HL-60 (cell line): ENCODE results near the gene RALGAPB.

Source experiments
- DNase-seq, 2 experiments: peaks; one replicate each; pipeline ENCODE4 v3.0.0-alpha.2; 2010 to 2020; ENCODE audit warnings: low read depth in 1 of 2, low spot score in 1 of 2
- H3K27ac ChIP-seq: fragments of 250-450 bp; sonication (Bioruptor Pico); replicated peaks from 2 replicates; pipeline ENCODE4 v1.5.1; 2020; ENCODE audit warnings: mild to moderate bottlenecking, moderate library complexity
- H3K27me3 ChIP-seq: fragments of 250-450 bp; sonication (Bioruptor Pico); 2 replicates; pipeline ENCODE4 v1.5.1; 2021; ENCODE audit warnings: mild to moderate bottlenecking, moderate library complexity; ENCODE audit not compliant: insufficient read depth, poor library complexity, severe bottlenecking
- H3K4me3 ChIP-seq: replicated peaks from 2 replicates; pipeline ENCODE4 v1.5.1; 2011; ENCODE audit warnings: mild to moderate bottlenecking, control low read depth, low read length; ENCODE audit not compliant: insufficient read depth
- GABPA ChIP-seq: IDR thresholded peaks from 2 replicates; pipeline ENCODE4 v1.6.1; 2012; ENCODE audit warnings: low read depth
- POLR2AphosphoS5 ChIP-seq: IDR thresholded peaks from 2 replicates; pipeline ENCODE4 v1.6.1; 2012; ENCODE audit warnings: low read depth
- SPI1 ChIP-seq: IDR thresholded peaks from 2 replicates; pipeline ENCODE4 v1.6.1; 2012; ENCODE audit warnings: low read depth, mild to moderate bottlenecking, borderline replicate concordance
- TF ChIP-seq, protein P1 (sequence below): IDR thresholded peaks from 2 replicates; pipeline ENCODE4 v1.6.1; 2012; ENCODE audit warnings: low read depth; ENCODE audit not compliant: insufficient replicate concordance
- TF ChIP-seq, protein P2 (sequence below): IDR thresholded peaks from one replicate; pipeline ENCODE4 v1.5.1; 2011; ENCODE audit warnings: low read length, control low read depth, inconsistent platforms; ENCODE audit not compliant: insufficient read depth

The RALGAPB gene

DNA sequence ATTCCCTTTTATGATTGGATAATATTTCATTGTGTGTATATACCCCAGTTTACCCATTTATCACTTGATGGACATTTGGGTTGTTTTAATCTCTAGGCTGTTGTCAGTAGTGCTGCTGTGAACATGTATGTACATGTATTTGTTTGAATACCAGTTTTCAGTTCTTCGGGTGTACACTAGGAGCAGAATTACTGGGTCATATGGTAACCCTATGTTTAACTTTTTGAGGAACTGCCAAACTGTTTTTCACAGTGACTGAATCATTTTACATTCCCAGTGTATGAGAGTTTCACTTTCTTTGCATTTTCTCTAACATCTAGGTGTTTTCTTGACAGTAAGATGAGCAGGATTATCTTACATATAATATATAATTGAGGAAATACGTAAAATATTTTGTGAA, 63.7 kb downstream of the RALGAPB start:
- Histone ChIP-seq H3K27ac (no peak overlapping the region), H3K4me3 (no peak overlapping the region), H3K27me3 (no peaks in the 10 kb centered on the region)
- TF ChIP-seq SPI1 = no peak
- no peak for DNase-seq

DNA sequence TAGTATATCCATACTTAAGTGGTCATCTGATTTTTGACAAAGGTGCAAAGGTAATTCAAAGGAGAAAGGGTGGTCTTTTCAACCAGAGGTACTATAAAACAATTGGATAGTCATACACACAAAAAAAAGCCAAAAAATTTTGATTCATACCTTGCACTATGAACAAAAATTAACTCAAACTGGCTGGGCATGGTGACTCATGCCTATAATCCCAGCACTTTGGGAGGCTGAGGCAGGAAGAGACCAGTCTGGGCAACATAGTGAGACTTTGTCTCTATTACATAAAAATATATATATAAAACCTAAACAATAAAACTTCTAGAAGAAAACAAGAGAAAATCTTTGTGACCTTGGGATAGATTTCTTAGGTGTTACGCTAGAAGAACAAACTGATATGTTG, 64.5 kb downstream of the RALGAPB start:
- Histone ChIP-seq H3K4me3 (no peak overlapping the region), H3K27ac (no peak overlapping the region), H3K27me3 (no peaks in the 10 kb centered on the region)
- TF ChIP-seq, protein P1, sequence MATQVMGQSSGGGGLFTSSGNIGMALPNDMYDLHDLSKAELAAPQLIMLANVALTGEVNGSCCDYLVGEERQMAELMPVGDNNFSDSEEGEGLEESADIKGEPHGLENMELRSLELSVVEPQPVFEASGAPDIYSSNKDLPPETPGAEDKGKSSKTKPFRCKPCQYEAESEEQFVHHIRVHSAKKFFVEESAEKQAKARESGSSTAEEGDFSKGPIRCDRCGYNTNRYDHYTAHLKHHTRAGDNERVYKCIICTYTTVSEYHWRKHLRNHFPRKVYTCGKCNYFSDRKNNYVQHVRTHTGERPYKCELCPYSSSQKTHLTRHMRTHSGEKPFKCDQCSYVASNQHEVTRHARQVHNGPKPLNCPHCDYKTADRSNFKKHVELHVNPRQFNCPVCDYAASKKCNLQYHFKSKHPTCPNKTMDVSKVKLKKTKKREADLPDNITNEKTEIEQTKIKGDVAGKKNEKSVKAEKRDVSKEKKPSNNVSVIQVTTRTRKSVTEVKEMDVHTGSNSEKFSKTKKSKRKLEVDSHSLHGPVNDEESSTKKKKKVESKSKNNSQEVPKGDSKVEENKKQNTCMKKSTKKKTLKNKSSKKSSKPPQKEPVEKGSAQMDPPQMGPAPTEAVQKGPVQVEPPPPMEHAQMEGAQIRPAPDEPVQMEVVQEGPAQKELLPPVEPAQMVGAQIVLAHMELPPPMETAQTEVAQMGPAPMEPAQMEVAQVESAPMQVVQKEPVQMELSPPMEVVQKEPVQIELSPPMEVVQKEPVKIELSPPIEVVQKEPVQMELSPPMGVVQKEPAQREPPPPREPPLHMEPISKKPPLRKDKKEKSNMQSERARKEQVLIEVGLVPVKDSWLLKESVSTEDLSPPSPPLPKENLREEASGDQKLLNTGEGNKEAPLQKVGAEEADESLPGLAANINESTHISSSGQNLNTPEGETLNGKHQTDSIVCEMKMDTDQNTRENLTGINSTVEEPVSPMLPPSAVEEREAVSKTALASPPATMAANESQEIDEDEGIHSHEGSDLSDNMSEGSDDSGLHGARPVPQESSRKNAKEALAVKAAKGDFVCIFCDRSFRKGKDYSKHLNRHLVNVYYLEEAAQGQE = no peak
- TF ChIP-seq, protein P2, sequence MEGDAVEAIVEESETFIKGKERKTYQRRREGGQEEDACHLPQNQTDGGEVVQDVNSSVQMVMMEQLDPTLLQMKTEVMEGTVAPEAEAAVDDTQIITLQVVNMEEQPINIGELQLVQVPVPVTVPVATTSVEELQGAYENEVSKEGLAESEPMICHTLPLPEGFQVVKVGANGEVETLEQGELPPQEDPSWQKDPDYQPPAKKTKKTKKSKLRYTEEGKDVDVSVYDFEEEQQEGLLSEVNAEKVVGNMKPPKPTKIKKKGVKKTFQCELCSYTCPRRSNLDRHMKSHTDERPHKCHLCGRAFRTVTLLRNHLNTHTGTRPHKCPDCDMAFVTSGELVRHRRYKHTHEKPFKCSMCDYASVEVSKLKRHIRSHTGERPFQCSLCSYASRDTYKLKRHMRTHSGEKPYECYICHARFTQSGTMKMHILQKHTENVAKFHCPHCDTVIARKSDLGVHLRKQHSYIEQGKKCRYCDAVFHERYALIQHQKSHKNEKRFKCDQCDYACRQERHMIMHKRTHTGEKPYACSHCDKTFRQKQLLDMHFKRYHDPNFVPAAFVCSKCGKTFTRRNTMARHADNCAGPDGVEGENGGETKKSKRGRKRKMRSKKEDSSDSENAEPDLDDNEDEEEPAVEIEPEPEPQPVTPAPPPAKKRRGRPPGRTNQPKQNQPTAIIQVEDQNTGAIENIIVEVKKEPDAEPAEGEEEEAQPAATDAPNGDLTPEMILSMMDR = no peak
- no peak for TF ChIP-seq GABPA
- TF ChIP-seq SPI1 = no peak
- TF ChIP-seq POLR2AphosphoS5 = no peak
- DNase-seq = no peak

DNA sequence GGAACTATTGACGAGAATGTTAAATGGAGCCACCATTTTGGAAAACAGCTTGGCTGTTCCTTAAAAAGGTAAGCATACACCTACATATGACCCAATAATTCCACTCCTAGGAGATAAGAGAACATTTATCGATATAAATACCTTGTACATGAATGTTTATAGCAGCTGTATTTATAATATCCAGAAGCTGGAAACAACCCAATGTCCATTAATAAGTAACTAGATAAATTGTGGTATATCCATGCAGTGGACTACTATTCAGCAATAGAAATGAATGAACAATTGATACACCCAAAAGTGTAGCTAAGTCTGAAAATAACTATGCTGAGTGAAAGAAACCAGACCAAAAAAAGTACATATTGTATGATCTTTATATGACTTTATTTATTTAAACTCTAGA, 66.1 kb downstream of the RALGAPB start:
- TF ChIP-seq POLR2AphosphoS5 = no peak
- H3K27ac ChIP-seq = no peak overlapping the region

DNA sequence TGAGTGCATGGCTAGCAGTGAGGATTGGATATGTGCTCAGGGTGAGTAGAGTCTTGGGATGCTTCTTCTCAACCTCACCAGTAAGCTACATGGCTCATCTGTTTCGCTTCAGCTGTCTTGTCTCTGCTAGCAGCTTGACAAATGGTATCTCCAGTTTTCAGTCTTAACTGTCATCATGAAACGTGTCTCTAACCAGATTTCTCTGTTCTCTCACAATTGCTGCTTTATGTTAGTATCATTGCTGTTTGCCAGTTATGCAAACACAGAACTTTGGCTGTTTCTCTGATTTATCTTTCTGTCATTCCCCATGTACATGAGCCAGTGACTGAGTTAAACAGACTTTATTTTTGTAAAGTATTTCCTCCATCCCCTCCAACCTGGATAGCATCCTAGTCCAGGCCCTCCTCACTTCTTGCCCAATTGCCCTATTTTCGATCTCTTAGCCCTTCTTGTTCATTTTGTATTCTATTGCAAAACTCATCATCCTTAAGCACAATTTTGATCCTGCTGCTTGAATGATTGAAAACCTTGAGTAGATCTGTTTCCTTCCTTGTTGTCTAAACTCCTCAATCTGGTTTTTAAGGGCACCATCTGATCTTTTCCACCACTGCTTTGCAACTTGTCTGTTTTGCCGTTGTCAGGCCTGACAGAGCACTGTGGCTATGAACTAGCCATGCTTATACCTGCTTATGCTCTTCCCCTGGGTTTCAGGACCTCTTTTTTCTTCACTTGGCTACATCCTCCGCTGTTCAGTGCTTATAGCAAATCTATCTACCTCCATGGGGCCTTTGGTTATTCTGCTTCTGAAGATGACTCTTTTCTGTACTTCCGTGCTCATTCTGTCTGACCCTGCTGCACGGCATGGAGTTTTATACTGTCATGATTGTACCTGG, 70.6 kb downstream of the RALGAPB start:
- Histone ChIP-seq H3K27me3 (no peaks in the 10 kb centered on the region), H3K4me3 (no peak overlapping the region), H3K27ac (no peak overlapping the region)
- TF ChIP-seq, protein P1 = no peak
- TF ChIP-seq, protein P2 = no peak
- TF ChIP-seq SPI1 (no peak), GABPA (no peak), POLR2AphosphoS5 (no peak)
- DNase-seq = no peak

More for the DNA sequence above, 66.1 kb downstream of the RALGAPB start:
- Histone ChIP-seq H3K4me3 (no peak overlapping the region), H3K27me3 (no peaks in the 10 kb centered on the region)
- no peak for DNase-seq

DNA sequence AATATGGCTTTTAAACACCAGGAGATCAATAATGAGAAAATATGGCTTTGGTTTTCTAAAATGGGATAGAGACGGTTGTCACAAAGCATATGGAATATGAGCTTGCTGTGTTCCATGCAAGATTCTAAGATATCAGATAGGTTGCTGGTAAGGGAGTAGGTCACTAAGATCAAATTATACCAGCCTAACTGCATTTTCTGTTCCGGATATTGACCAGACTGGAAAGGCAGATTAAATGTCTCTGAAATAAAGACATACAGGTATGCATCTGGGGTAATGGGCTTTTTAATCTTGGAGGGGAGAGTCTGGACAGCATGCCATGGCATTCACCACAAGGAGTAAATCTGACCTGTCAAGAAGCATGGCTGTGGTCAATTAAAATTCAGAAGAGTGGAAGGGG, 73.1 kb downstream of the RALGAPB start:
- H3K27ac ChIP-seq = no peak overlapping the region
- no peak for DNase-seq
- H3K4me3 ChIP-seq = no peak overlapping the region
- no peaks in the 10 kb centered on the region for H3K27me3 ChIP-seq
- TF ChIP-seq, protein P2 = no peak
- no peak for TF ChIP-seq POLR2AphosphoS5
- TF ChIP-seq SPI1 = no peak
- no peak for TF ChIP-seq GABPA
